T-helper 2 cell treated with Interferon-gamma antibody and Interleukin-4, amounts not matched to agents 100 ng/mL and 5 ng/mL, for 36 hours (primary cell): ENCODE measurements around the gene TAS2R20. TPM values are rescaled to one million over a fixed set of nuclear protein-coding genes. Genes with fewer than 3 reads are reported as not detected.
"Not testable (repeated sequence)": the region's sequence is repeated elsewhere in the genome, so short reads cannot be mapped to it uniquely, and the experiment has no call there.

Experiments
- intact Hi-C: fragments of 100-400 bp; cut with micrococcal nuclease; formaldehyde crosslinking; loops from one replicate; pipeline ENCODE4 v1.15.1; 2023
- total RNA-seq: library from RNA; stranded (reverse); gene quantifications from 2 replicates; pipeline ENCODE4 v1.2.3, GENCODE V29; 2022

Gene TAS2R20, protein sequence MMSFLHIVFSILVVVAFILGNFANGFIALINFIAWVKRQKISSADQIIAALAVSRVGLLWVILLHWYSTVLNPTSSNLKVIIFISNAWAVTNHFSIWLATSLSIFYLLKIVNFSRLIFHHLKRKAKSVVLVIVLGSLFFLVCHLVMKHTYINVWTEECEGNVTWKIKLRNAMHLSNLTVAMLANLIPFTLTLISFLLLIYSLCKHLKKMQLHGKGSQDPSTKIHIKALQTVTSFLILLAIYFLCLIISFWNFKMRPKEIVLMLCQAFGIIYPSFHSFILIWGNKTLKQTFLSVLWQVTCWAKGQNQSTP
- 2.3 and 2.9 TPM in 2 replicates for total RNA-seq

DNA sequence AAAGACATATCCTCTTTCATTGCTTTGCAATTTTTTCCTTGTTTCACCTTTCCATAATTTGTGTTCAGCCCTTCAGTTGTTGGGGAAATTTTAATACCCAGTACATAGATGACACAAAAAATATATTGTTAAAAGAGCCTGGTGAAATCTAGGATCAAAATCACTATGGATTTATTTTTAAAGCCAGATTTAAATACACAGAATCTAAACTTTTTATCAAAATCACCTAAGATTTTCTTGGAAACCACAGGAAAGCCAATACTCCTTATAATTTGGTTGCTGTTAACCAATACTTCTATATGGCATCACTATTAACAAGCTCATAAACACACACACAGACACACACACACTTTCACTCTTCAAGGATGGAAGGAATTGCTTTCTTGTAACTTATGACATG, at the start of gene TAS2R20:
TSS of gene TAS2R20 (minus strand) at position 101 of the 400 bp plus-strand sequence. CDS start 429 bp downstream, outside the sequence.
- intact Hi-C loops = no loop called here

DNA sequence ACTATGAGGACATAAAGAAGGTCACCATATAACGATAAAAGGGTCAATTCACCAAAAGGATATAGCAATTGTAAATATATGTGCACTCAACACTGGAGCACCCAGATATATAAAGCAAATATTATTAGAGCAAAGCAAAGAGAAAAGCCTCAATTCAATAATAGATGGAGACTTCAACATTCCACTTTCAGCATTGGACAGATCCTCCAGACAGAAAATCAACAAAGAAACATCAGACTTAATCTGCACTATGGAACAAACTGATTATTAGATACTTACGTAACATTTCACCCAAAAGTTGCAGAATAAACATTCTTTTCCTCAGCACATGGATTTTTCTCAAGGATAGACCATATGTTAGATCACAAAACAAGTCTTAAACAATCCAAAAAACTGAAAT, 43.3 kb upstream of the TAS2R20 start:
- intact Hi-C loops = not testable (repeated sequence)

DNA sequence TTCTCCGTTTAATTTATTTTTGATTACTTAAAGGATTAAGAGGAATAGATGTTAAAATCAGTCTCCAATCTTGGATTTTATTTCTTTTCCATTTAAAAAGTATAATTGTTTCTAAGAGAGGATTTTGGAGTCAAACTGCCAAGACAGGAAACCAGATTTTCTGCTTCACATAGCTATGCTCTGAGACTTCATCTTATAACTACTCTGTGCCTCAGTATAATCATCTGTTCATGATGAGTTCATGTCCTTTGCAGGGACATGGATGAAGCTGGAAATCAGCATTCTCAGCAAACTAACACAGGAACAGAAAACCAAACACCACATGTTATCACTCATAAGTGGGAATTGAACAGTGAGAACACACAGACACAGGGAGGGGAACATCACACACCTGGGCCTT, 42.1 kb upstream of the TAS2R20 start:
- intact Hi-C loops = no loop called here

DNA sequence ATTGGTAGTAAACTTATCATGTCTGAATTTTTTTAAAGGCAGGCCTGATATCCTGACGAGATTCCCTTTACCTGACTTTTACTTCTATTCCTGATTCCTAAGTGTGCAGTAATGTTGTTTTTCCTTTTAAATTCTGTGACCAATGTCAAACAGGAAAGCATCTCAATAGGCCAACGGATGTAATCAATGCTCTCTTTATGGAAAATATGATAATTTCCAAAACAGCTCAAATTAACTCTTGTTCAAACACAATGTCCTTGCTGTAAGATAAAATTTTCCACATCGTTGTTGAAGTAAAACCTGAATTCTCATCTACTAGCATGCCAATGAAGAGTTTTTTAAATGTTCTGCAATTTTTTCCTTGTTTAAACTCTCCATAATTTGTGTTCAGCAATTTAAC, 41.1 kb upstream of the TAS2R20 start:
- intact Hi-C loops = no loop called here

DNA sequence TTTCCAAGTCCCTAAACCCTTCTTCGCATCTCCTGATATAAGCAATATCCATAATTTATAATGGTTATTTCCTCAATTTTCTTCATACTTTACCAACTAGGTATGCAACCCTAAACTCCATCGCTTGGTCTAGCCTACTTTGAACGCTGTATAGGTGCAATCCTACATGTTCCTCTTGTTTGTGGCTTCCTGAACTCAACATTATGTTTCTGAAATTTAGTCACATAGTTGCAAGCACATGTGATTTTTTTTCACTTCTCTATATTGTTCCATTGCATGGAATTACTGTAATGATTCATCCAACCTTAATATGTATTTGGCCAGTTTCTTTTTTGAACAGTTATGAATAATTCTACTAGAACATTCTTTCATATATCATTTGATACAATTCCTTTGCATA, 35.9 kb upstream of the TAS2R20 start:
- intact Hi-C loops = not testable (repeated sequence)

DNA sequence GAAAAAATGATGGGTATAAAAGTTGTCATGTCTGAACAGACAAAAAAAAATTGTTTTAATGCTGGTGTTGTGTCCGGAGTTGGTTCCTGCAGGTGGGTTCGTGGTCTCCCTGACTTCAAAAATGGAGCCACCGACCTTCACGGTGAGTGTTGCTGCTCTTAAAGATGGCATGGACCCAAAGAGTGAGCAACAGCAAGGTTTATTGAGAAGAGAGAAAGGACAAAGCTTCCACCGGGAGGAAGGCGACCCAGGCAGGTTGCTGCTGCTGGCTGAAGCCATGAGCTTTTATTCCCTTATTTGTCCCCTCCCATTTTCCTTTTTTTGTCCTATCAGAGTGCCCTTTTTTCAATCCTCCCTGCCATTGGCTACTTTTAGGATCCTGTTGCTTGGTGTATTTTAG, 33.2 kb upstream of the TAS2R20 start, which contains the start of gene TAS2R31:
TSS of gene TAS2R31 (minus strand) at position 101 of the 400 bp plus-strand sequence. CDS start at position 29, 72 bp downstream.
- intact Hi-C loops = no loop called here

DNA sequence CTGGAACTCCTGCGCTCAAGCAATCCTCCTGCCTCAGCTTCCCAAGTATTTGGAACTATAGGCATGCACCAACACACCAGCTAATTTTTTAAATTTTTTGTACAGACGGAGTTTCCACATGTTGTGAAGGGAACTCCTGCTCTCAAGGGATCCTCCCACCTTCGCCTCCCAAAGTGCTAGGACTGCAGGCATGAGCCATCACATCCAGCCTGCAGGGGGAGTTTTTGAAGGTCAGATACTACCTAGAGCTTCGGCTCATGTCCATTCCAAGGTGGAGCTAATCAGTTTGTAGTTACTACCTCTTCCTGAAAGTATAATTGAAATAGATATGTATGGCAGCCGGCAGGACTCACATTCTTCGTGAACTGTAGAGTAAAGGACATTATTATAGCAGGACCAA, 28.0 kb upstream of the TAS2R20 start:
- intact Hi-C loops = no loop called here

DNA sequence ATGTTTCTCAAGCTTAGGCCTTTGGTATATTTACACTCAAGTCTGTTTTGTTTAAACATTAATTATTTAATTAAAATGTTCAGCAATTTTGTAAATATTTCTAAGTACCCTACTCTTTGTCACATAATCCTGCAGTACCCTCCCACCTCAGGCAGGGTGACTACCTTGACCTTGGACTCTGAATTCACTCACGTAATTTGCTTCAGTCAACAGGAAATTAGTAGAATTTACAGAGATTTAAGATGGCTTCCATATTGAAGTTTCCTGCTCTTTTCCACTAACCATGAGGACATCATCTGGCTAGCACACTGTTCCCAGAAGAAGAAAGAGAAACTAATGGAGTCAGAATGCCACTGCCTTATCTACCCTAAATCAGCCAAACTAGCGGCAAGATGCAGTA, 25.3 kb upstream of the TAS2R20 start:
- intact Hi-C loops = no loop called here

DNA sequence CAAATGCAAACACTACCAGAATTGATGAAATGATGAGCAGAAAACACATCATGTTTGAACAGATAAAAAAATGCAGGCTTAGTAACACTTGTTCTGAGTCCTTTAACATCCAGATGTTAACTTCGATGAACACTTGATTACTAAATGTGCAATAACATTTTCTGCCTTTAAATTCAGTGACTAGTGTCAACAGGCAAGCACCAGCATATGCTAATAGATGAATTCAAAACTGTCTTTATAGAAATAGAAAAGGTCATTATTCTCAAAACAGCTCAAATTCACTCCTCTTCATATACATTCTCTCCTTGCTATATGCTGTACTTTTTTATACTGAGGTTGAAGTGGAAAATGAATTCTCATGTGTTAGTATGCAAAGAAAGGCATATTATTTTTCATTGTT, 24.4 kb upstream of the TAS2R20 start, which contains the start of gene TAS2R19:
TSS of gene TAS2R19 (minus strand) at position 101 of the 400 bp plus-strand sequence. CDS start at position 52, 49 bp downstream.
- intact Hi-C loops = no loop called here

DNA sequence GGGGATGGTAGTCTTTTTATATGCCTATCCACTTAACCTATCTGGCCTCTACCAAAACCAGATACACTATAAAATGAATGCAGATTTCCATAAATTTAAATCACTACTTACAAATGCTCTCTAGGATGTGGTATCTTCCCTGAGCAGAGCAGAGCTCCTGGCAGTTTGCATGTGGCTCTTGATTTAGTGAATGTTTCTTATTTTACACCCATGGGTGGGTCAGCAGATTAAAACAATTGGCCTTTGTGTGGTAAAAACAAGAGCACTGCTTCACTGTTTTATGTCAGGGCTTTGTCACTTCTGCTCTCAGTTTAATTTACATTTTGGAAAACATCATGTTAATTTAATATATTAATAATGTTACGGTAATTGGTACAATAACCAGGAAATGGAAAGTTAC, 18.8 kb upstream of the TAS2R20 start:
- intact Hi-C loops = no loop called here

DNA sequence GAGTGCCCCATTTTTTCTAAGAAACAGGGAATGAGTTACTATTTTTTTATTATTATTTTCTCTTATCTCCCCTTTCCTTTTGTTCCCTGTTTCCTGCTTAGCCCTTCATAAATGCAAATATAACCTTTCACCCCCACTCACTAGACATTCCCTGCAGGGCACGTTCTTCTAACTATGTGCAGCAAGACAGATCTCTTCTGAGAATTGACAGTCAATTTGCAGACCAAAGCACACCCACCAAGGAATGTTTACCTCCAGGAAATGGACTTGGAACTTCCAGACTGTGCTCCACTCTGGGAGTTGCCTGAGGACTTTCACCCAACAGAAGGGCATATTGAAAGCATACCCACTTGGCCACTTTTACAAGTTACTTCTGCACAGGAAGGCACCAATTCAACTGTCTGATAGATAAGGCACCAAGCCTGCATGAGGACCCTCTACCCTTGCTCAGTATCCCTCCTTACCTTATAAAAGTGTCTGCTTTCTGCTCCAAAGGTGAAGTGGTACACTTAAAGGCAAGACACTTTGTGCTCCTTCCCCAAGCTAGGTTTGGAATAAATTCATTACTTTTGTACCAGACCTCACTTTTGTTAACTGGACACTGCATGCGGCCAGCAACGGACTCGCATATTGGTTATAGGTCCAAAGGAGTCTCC, 17.8 kb upstream of the TAS2R20 start:
- intact Hi-C loops = loop anchor here (2.0 kb wide), 1 partner anchor 53 kb away; no protein-coding TSS in a partner anchor

DNA sequence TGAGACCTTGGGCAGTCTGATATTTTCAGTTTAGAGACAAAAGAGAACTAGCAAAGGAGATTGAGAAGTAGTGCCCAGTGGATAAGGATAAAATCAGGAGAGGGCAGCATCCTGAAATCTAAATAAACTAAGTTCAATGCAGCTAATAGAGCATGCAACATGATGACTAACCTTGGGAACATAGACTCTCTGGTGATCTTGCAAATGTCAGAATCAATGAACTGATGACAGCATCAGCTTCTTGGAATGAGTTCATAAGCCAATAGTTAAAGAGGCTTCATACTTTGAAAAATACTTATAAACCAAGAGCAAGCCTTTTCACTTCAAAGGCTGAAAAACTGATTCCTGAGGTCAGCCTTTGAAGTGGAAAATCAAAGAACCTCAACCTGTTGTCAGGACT, 16.1 kb upstream of the TAS2R20 start:
- intact Hi-C loops = loop anchor here (2.0 kb wide), 1 partner anchor 55 kb away; no protein-coding TSS in a partner anchor

DNA sequence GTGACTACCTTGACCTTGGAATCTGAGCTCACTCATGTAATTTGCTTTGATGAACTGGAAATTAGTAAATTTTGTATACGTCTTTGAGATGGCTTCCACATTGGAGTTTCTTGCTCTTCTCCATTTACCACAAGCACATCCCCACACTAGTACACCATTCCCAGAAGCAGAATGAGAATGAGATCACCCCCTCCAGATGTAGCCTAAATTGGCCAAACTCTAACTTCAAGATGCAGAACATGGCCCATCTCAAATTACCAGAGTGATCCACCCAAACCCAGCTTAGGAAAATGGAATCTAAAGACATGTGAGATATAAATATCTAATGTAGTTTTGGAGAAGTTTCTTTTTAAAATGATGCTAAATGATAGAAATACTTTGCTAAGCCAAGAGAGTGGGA, 9.5 kb upstream of the TAS2R20 start:
- intact Hi-C loops = no loop called here

DNA sequence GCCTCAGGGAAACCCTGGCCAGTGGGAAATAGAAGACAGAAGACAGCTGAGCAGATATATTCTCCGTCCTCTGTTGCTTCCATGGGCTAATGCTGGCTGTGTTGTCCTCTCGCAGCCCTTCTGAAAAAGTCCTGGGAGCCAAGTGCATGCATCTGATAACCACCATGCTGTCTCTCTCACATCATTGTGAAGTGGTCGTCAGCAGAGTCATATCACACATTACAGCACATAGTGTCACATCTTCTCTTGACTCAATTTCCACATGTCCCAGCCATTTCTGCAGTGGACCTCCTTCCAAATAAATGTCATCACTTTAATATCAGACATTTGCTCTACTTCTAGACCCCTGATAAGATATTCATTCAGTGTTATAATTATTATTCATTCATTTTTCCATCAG, 3.8 kb downstream of the TAS2R20 start:
- intact Hi-C loops = no loop called here

DNA sequence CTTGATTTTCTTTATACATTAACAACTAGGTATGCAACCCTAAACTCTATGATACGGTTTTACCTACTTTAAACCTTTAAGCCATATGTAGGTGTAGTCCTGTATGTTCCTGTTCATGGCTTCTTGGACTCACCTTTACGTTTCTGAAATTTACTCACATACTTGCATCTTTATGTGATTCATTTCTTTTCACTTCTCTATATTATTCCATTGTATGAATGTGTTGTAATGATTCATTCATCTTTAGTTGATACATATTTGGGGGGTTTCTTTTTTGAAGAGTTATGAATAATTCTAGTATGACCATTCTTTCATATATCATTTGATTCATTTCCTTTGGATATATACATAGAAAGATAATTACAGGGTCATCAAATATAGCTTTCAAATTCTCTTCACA, 9.0 kb downstream of the TAS2R20 start:
- intact Hi-C loops = no loop called here

DNA sequence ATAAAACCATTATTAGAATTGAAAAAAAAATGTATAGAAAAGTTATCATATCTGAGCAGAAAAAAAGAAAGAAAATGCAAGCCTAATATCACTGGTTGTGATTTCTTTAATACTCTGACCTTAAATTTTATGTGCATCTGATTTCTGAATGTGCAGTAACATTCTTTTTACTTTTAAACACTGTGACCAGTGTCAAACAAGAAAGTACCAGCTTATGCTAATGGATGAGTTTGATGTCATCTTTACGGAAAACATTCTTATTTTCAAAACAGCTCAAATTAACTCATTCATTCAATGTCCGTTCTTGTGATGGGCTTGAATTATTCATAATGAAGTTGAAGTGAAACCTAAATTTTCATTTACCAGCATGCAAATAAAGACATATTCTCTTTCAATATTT, 11.3 kb downstream of the TAS2R20 start, which contains the start of gene TAS2R50:
TSS of gene TAS2R50 (minus strand) at position 101 of the 400 bp plus-strand sequence. CDS start at position 49, 52 bp downstream.
- intact Hi-C loops = no loop called here

DNA sequence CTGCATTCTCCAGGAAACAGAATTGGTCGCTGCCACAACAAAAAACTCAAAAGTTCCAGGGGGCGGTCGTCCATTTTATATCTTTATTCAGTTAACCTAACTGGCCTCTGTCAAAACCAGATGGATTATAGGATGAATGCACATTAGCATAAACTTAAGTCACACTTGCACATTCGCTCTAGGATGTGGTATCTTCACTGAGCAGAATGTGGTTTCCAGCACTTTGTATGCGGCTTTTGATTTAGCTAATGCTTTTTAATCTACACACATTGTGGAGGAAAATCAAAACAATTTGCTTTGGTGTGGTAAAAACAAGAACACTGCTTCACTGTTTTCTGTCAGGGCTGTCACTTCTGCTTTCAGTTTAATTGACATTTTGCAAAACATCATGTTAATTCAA, 15.9 kb downstream of the TAS2R20 start:
- intact Hi-C loops = loop anchor here (1.0 kb wide), 2 partner anchors 133 to 189 kb away; partner anchors contain the start of genes PRR4 and SMIM10L1

DNA sequence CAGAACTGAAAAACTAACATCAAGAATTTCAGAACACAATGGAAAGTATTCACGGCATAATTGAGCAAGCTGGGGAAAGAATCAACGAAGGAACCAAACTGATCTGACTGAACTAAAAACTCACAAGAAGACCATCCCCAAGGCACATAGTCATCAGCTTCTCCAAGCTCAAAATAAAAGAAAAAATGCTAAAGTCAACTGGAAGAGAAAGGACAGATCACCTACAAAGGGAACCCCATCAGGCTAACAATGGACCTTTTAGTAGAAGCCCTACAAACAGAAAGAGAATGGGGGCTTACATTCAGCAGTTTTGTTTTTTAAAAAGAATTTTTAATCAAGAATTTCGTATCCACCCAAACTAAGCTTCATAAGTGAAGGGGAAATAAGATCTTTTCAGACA, 23.1 kb downstream of the TAS2R20 start:
- intact Hi-C loops = no loop called here

DNA sequence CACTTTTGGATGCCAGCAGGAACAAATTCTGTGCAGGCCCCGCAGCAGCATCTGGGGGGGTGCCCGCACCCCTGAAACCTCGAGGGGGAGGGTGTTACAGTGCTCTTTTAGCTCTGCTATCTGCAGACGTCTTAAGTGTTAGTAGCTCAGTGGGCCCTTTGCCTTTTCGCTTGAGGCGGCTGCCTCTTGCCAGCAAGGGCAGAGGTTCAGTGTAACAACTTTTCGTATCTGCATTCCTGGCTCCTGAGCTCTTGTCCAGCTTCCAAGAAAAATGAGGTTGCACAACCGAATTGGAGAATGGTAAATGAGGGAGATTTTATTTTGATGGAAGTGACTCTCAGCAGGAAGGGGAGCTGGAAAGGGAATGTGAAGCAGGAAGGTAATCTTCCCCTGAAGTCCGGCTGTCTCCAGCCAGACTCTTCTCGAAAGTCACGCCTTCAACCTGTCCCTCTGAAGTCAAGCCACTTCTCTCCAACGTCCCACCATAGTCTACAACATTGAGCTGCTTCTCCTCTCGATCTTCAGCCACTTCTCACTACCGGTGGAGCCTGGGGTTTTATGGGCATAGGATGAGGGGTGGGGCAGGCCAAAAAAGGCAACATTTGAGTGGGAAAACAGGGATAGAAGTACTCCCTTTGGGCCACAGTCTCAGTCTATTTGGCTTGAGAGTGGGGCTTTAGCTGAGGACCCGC, 29.2 kb downstream of the TAS2R20 start:
- intact Hi-C loops = no loop called here

DNA sequence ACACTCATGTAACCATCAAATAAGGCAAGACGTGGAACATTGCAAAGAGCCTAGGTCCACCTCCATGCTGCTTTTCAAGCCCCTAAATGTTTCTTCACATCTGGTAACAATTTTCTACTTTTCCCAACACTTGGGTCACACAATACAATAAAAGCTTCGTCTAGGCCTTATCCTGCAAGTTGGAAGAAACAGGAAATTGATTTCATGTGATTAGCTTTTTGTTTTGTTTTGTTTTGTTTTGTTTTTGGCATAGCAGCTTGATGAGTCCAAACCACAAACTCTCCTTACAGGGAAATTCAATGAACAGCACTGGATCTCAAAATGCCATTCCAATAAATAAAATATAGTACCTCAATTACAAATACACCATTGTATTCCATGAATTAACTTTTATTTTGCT, 30.7 kb downstream of the TAS2R20 start:
- intact Hi-C loops = no loop called here

DNA sequence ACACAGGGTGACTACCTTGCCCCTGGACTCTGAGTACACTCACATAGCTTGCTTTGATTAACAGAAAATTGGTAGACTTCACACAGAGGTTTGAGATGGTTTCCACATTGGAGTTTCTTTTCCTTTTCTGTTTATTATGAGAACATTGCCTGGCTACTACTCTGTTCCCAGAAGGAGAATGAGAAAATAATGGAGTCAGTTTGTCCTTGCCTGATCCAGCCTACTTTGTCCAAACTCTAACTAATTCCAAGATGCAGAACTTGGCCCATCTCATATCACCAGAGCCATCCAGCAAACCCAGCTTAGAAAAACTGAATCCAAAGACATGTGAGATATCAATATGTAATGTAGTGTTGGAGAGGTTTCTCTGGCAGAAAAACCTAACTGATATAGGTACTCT, 31.8 kb downstream of the TAS2R20 start:
- intact Hi-C loops = no loop called here

DNA sequence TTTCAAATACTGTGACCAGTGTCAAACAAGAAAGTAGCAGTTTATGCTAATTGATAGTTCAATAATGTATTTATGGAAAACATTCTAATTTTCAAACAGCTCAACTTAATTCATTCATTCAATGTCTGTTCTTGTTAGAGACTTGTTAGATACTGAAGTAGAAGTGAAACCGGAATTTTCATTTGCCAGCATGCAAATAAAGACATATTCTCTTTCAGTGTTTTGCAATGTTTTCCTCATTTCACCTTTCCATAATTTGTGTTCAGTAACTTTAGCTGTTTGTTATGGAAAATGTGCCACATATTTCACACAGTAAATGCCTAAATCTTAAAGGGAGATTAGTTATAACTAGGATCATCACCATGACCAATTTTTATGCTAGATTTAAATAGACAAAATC, 32.6 kb downstream of the TAS2R20 start:
- intact Hi-C loops = no loop called here
